H1 (cell line): ENCODE data around the gene TRIM41.
"Not testable (repeated sequence)": the region's sequence is repeated elsewhere in the genome, so short reads cannot be mapped to it uniquely, and the experiment has no call there.

Source experiments
- CTCF ChIP-seq, 3 experiments: IDR thresholded peaks; 1 replicate in 2 of 3; 2 replicates in 1 of 3; pipeline versions ENCODE4 v1.5.1 to v1.6.1; 2011; ENCODE audit warnings: low read length in 3 of 3, mild to moderate bottlenecking in 3 of 3, inconsistent platforms in 2 of 3, low read depth in 1 of 3, moderate library complexity in 1 of 3; ENCODE audit not compliant: insufficient read depth in 1 of 3; ENCODE audit errors: control extremely low read depth in 1 of 3
- FOSL1 ChIP-seq: IDR thresholded peaks from 2 replicates; pipeline ENCODE4 v1.6.1; 2011; ENCODE audit warnings: mild to moderate bottlenecking, low read depth, low read length, moderate library complexity; ENCODE audit not compliant: insufficient read depth
- MAFK ChIP-seq: IDR thresholded peaks from 2 replicates; pipeline ENCODE4 v1.6.1; 2012; ENCODE audit warnings: low read depth, mild to moderate bottlenecking, improper control_type of control experiment, low read length
- POLR2A ChIP-seq, 2 experiments: IDR thresholded peaks; 1 replicate in 1 of 2; 2 replicates in 1 of 2; pipeline ENCODE4 v1.6.1; 2011; ENCODE audit warnings: low read depth in 2 of 2, low read length in 2 of 2, mild to moderate bottlenecking in 2 of 2; ENCODE audit errors: control extremely low read depth in 1 of 2
- POLR2AphosphoS5 ChIP-seq: IDR thresholded peaks from 2 replicates; pipeline ENCODE4 v1.6.1; 2011; ENCODE audit warnings: low read depth, low read length
- TAF7 ChIP-seq: optimal IDR thresholded peaks from 2 replicates; pipeline ENCODE3; 2011; ENCODE audit warnings: low read depth, mild to moderate bottlenecking, inconsistent platforms, low read length, moderate library complexity, borderline replicate concordance
- TBP ChIP-seq: IDR thresholded peaks from 2 replicates; pipeline ENCODE4 v1.6.1; 2011; ENCODE audit warnings: low read depth, low read length, improper control_type of control experiment
- ZNF274 ChIP-seq: IDR thresholded peaks from 2 replicates; pipeline ENCODE4 v1.7.0; 2012; ENCODE audit warnings: low read length, borderline replicate concordance; ENCODE audit errors: extremely low read depth

DNA sequence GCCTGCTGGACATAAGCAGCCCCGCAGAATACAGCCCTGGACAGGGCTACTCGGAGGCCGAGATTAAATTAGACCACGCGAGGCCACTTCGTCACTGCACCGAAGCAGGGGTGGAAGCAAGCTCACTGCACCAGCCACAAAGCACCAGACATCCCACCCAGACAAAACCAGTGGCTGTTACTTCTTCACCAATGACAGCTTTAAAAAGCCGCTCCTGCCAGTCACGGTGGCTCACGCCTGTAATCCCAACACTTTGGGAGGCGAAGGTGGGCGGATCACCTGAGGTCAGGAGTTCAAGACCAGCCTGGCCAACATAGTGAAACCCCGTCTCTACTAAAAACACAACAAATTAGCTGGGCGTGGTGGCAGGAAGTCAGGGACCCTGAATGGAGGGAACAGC lies 45.5 kb upstream of the TRIM41 start:
- TF ChIP-seq POLR2A (IDR thresholded peaks at IDR 0.05; ENCODE audit: control extremely low read depth in 1 of 2, low read depth in 2 of 2, low read length in 2 of 2); POLR2AphosphoS5; CTCF (IDR thresholded peaks at IDR 0.05; ENCODE audit: control extremely low read depth in 1 of 3, insufficient read depth in 1 of 3, low read depth in 1 of 3, low read length in 3 of 3); MAFK; FOSL1; TBP; ZNF274; TAF7: not testable (repeated sequence)
